MCF 10A (cell line): ENCODE measurements around the gene CRNKL1. TPM values are rescaled to one million over a fixed set of nuclear protein-coding genes. Genes with fewer than 3 reads are reported as not detected.

Source experiments
- Bru-seq: library from RNA; stranded (reverse); fragments of 400-500 nt; gene quantifications from one replicate; lab custom pipeline; 2021; lab: Mats Ljungman, UMichigan
- BruChase-seq, 2 experiments: library from RNA; stranded (reverse); fragments of 400-500 nt; gene quantifications; one replicate each; lab custom pipeline; 2021; lab: Mats Ljungman, UMichigan
- BruUV-seq: library from RNA; stranded (reverse); fragments of 400-500 nt; replicated peaks from 2 replicates; lab custom pipeline; 2021; lab: Mats Ljungman, UMichigan
- CTCF ChIA-PET: fragments of 300-600 bp; sonication (Branson Sonifier 250); formaldehyde crosslinking; extraction: SDS; loops from one replicate; lab custom pipeline; 2021; ENCODE audit warnings: antibody characterized with exemption, inconsistent platforms; lab: Yijun Ruan, JAX
- POLR2A ChIA-PET: fragments of 300-600, 350-650 bp; sonication (Branson Sonifier 250); formaldehyde crosslinking; extraction: SDS; loops from one replicate; lab custom pipeline; 2020; ENCODE audit warnings: antibody characterized with exemption, inconsistent platforms; lab: Yijun Ruan, JAX
- DNase-seq: peaks from one replicate; pipeline ENCODE4 v3.0.0-alpha.2; 2018; ENCODE audit not compliant: unreplicated experiment
- H3K27ac Mint-ChIP-seq: one replicate; pipeline ENCODE4 v1.8.0; 2022; ENCODE audit warnings: mild to moderate bottlenecking, low read depth, mixed read lengths; ENCODE audit not compliant: unreplicated experiment
- H3K27me3 Mint-ChIP-seq: one replicate; pipeline ENCODE4 v1.8.0; 2022; ENCODE audit warnings: mixed read lengths; ENCODE audit not compliant: insufficient read depth, unreplicated experiment
- H3K36me3 Mint-ChIP-seq: one replicate; pipeline ENCODE4 v1.8.0; 2022; ENCODE audit warnings: mild to moderate bottlenecking, moderate library complexity, mixed read lengths; ENCODE audit not compliant: insufficient read depth, unreplicated experiment
- H3K4me1 Mint-ChIP-seq: one replicate; pipeline ENCODE4 v1.8.0; 2022; ENCODE audit warnings: mixed read lengths; ENCODE audit not compliant: insufficient read depth, unreplicated experiment
- H3K4me3 Mint-ChIP-seq: one replicate; pipeline ENCODE4 v1.8.0; 2022; ENCODE audit warnings: mild to moderate bottlenecking, moderate library complexity, mixed read lengths; ENCODE audit not compliant: unreplicated experiment
- H3K9me3 Mint-ChIP-seq: one replicate; pipeline ENCODE4 v1.8.0; 2022; ENCODE audit warnings: mixed read lengths; ENCODE audit not compliant: unreplicated experiment
- intact Hi-C: fragments of 100-400 bp; cut with micrococcal nuclease; formaldehyde crosslinking; loops from 2 replicates; pipeline ENCODE4 v1.14.1; 2022
- long read RNA-seq: library from polyadenylated mRNA; stranded (forward); transcript quantifications from one replicate; pipeline ENCODE4 v2.0.0, GENCODE V29; 2022
- total RNA-seq: library from RNA; stranded (reverse); gene quantifications from 2 replicates; pipeline ENCODE4 v1.2.3, GENCODE V29; 2022
- TF ChIP-seq, protein P1 (sequence below): fragments of 200-600 bp; IDR thresholded peaks from one replicate; pipeline ENCODE4 v1.8.0; 2022; ENCODE audit warnings: antibody characterized with exemption, mild to moderate bottlenecking; ENCODE audit not compliant: unreplicated experiment

The CRNKL1 gene
- total RNA-seq (19.4 and 20.1 TPM in 2 replicates), Bru-seq, nascent RNA (percentile 79 among the genes with signal in this experiment), BruChase-seq, experiment 1, labeled RNA remaining after a 6-hour chase (percentile 90 among the genes with signal in this experiment), BruChase-seq, experiment 2, labeled RNA remaining after a 2-hour chase (percentile 85 among the genes with signal in this experiment)
- long read RNA-seq, full-length matches to known transcripts: 61 of 72 reads
- long read RNA-seq, partial matches to known transcripts: 3 of 72 reads
- long read RNA-seq, other reads (novel, unspliced or antisense): 8 of 72 reads

GRCh38 chr20:20052074-20052970 lies at the start of gene CRNKL1, which contains the start of gene CFAP61:
Gene CRNKL1, minus strand, starts transcription at chr20:20052466. Its CDS starts 124 bp downstream, at chr20:20052342.
Gene CFAP61, plus strand, starts transcription at chr20:20052532. Its CDS starts 4,122 bp downstream, at chr20:20056654.
- no TSS peak for BruUV-seq
- H3K27me3 Mint-ChIP-seq: no peaks in the 10 kb centered on the region
- peak within 1 kb of the TSS; percentile 96 for H3K27ac Mint-ChIP-seq
- no peaks in the 10 kb centered on the region for H3K9me3 Mint-ChIP-seq
- peak within 1 kb of the TSS; percentile 97 for H3K4me3 Mint-ChIP-seq
- TF ChIP-seq, protein P1, sequence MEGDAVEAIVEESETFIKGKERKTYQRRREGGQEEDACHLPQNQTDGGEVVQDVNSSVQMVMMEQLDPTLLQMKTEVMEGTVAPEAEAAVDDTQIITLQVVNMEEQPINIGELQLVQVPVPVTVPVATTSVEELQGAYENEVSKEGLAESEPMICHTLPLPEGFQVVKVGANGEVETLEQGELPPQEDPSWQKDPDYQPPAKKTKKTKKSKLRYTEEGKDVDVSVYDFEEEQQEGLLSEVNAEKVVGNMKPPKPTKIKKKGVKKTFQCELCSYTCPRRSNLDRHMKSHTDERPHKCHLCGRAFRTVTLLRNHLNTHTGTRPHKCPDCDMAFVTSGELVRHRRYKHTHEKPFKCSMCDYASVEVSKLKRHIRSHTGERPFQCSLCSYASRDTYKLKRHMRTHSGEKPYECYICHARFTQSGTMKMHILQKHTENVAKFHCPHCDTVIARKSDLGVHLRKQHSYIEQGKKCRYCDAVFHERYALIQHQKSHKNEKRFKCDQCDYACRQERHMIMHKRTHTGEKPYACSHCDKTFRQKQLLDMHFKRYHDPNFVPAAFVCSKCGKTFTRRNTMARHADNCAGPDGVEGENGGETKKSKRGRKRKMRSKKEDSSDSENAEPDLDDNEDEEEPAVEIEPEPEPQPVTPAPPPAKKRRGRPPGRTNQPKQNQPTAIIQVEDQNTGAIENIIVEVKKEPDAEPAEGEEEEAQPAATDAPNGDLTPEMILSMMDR: no peak
- DNase-seq: peak; percentile 96
- intact Hi-C loops: no loop called here
- ChIA-PET CTCF (interaction anchor here (0.5 to 3.4 kb wide), 17 partner anchors 13 to 542 kb away, joined by 3 to 26 read pairs (median 4); partner anchors contain the start of gene NAA20), POLR2A (interaction anchor here (0.6 to 3.8 kb wide), 39 partner anchors 9 to 1585 kb away, joined by 3 to 67 read pairs (median 5); partner anchors contain the start of genes DZANK1, NAA20, POLR3F and SEC23B)
- H3K4me1 Mint-ChIP-seq: peaks cover 10% of the 10 kb centered on the region
- H3K36me3 Mint-ChIP-seq: peaks cover 40% of the 10 kb centered on the region

DNA sequence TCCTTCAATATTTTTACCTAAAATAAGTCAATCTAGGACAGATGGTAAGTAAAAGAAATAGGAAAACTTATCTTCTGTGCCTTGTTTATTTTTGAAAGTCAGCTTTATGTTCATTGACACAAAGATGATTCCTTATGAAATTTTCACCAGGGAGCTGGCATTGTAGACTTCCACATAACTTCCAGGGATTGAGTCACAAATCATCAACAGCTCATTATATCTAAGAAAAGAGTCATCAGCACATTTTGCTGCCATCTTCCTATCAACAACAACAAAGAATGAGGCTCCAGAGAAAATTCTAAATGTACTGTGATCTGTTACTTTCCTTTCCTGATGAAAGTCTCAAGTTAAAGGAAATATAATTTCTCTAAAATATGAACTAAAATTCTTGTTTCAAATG lies 48.6 kb upstream of the CRNKL1 start:
- ChIA-PET CTCF (interaction anchor here (0.6 to 2.1 kb wide), 5 partner anchors 11 to 492 kb away, joined by 3 to 9 read pairs (median 6); no protein-coding TSS in a partner anchor), POLR2A (interaction anchor here (0.6 to 2.1 kb wide), 3 partner anchors 9 to 456 kb away, joined by 3 to 8 read pairs (median 6); no protein-coding TSS in a partner anchor)
- no peak for DNase-seq
- no peaks in the 10 kb centered on the region for H3K36me3 Mint-ChIP-seq
- H3K4me1 Mint-ChIP-seq: peaks cover under 1% of the 10 kb centered on the region
- no peak overlapping the region for H3K27ac Mint-ChIP-seq
- intact Hi-C loops: no loop called here
- no peak overlapping the region for H3K4me3 Mint-ChIP-seq
- no TSS peak for BruUV-seq
- H3K9me3 Mint-ChIP-seq: no peaks in the 10 kb centered on the region
- TF ChIP-seq, protein P1: no peak
- H3K27me3 Mint-ChIP-seq: no peaks in the 10 kb centered on the region

DNA sequence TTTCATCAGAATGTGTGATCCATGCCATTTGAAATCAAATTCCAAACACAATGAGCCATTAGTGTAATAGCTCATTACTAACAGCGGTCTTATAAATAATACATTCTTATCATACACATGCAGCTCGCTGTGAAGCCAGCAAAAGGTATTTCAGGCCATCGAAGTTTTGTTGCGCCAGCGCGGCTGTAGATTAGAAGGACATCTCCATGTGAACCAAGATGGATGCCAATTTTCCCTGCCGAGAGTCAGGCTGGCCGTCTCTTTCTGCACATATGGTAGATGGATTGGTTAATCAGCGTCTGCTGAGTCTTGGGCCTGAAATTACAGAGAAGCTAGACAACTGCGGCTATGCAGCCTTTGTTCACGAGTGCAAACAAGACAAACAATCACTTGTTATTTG lies 44.2 kb upstream of the CRNKL1 start:
- no peak for DNase-seq
- ChIA-PET CTCF (interaction anchor here (1.2 to 3.7 kb wide), 2 partner anchors 12 to 124 kb away, joined by 3 to 22 read pairs; no protein-coding TSS in a partner anchor), POLR2A (interaction anchor here (1.8 kb wide), 1 partner anchor 10 kb away, joined by 4 read pairs; no protein-coding TSS in a partner anchor)
- TF ChIP-seq, protein P1: no peak
- intact Hi-C loops: no loop called here
- H3K4me1 Mint-ChIP-seq: peaks cover 9% of the 10 kb centered on the region
- H3K36me3 Mint-ChIP-seq: no peaks in the 10 kb centered on the region
- H3K4me3 Mint-ChIP-seq: no peak overlapping the region
- no peaks in the 10 kb centered on the region for H3K27me3 Mint-ChIP-seq
- no peak overlapping the region for H3K27ac Mint-ChIP-seq
- no peaks in the 10 kb centered on the region for H3K9me3 Mint-ChIP-seq
- no TSS peak for BruUV-seq
